Measurements from ENCODE around the gene TEX52.

The TEX52 gene

GRCh38 chr12:2826721-2827515 lies 29.9 kb downstream of the TEX52 start:
- no peak for TF ChIP-seq CTCF (IDR thresholded peaks at IDR 0.05; ENCODE audit: control insufficient read depth, insufficient read depth, low read depth, low read length, missing control alignments)
- H3K4me3 ChIP-seq (ENCODE audit: control insufficient read depth, low read depth, low read length) = no peak overlapping the region
- no peak for DNase-seq (ENCODE audit: low read depth)

- TF ChIP-seq CTCF (IDR thresholded peaks at IDR 0.05; ENCODE audit: control insufficient read depth, insufficient read depth, low read depth, low read length, missing control alignments) = no peak
- no peak for DNase-seq (ENCODE audit: low read depth)
- no peak overlapping the region for H3K4me3 ChIP-seq (ENCODE audit: control insufficient read depth, low read depth, low read length)
Measured at GRCh38 chr12:2826036-2826435, 30.8 kb downstream of the TEX52 start.

- no peak for TF ChIP-seq CTCF (IDR thresholded peaks at IDR 0.05; ENCODE audit: control insufficient read depth, insufficient read depth, low read depth, low read length, missing control alignments)
- DNase-seq (ENCODE audit: low read depth) = no peak
- H3K4me3 ChIP-seq (ENCODE audit: control insufficient read depth, low read depth, low read length) = no peak overlapping the region
Measured at GRCh38 chr12:2825132-2825531, 31.7 kb downstream of the TEX52 start.

GRCh38 chr12:2824541-2824940 lies 32.3 kb downstream of the TEX52 start:
- DNase-seq (ENCODE audit: low read depth) = no peak
- no peak overlapping the region for H3K4me3 ChIP-seq (ENCODE audit: control insufficient read depth, low read depth, low read length)
- no peak for TF ChIP-seq CTCF (IDR thresholded peaks at IDR 0.05; ENCODE audit: control insufficient read depth, insufficient read depth, low read depth, low read length, missing control alignments)

GRCh38 chr12:2823483-2823882 lies 33.4 kb downstream of the TEX52 start:
- DNase-seq (ENCODE audit: low read depth) = no peak
- no peak overlapping the region for H3K4me3 ChIP-seq (ENCODE audit: control insufficient read depth, low read depth, low read length)
- TF ChIP-seq CTCF (IDR thresholded peaks at IDR 0.05; ENCODE audit: control insufficient read depth, insufficient read depth, low read depth, low read length, missing control alignments) = no peak

GRCh38 chr12:2820432-2820831 lies 36.4 kb downstream of the TEX52 start:
- no peak for TF ChIP-seq CTCF (IDR thresholded peaks at IDR 0.05; ENCODE audit: control insufficient read depth, insufficient read depth, low read depth, low read length, missing control alignments)
- no peak overlapping the region for H3K4me3 ChIP-seq (ENCODE audit: control insufficient read depth, low read depth, low read length)
- DNase-seq (ENCODE audit: low read depth) = no peak

Data from AG09309 (cell line).